Measurements from ENCODE around the gene MVB12B.
A peak's percentile ranks its signal among the peaks of the same experiment; 100 is the strongest.
"Not testable (repeated sequence)": the region's sequence is repeated elsewhere in the genome, so short reads cannot be mapped to it uniquely, and the experiment has no call there.

The MVB12B gene

DNA sequence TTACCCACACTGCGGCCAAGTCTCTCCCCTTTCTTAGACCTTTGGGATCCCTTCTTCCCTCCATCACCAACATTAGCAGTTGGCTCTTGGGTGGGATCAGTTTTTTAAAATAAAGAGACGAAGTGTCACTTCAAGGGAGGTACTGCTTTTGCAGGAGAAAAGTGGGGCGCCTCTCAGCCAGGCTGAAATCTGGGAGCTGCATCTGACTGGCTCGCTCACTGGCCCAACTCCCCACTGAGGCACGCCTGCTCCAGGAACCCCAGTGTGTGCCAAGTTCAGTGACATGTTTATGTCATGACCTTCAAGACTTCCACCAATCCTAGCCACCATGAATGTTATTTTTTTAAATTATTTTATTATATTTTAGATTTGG is 130.5 kb downstream of the MVB12B start:
- no peak for DNase-seq

GRCh38 chr9:126457890-126458289 is 131.3 kb downstream of the MVB12B start:
- DNase-seq, result no peak

GRCh38 chr9:126459126-126459525 is 132.5 kb downstream of the MVB12B start:
- DNase-seq, result no peak

DNA sequence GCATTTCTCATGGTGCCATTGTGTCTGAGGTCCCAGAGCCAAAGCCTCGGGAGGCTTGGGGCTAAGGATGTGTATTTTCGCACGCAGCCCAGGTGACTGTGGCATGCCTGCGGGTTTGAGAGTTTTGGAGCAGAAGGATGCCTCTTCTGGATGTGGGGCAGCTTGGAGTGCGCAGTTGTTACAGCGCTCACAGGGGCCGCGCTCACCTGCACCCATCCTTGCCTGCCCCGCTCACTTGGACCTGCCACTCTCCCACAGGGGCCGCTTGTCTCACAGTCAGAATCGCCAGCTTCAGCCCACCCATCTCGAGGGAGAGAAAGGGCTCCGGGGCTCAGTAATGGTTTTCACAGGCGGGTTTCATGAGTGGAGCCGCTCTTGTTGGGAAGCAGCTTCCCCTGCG is 132.9 kb downstream of the MVB12B start:
- DNase-seq, result no peak

- DNase-seq, result no peak
Measured at GRCh38 chr9:126459965-126460843, 133.6 kb downstream of the MVB12B start.

- DNase-seq, result no peak
Measured at GRCh38 chr9:126461029-126461428, 134.4 kb downstream of the MVB12B start.

DNA sequence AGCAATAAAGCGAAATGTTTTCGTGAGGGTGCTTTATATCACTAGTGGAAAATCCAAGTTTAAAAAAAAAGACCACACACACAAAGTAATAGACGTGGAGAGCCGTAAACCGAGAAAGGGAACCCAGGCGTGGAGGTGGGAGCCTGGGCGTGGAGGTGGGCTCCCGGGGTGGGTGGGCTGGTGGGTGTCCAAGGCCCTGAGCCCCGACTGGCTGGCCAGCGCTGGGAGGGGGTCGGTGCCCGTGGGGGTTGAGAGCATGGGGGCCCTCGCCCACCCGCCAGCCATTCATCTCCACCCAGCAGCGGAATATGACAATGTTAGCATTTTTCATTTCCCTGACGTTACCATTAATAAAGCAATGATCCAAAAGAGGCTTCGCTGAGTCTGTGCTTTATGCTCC is 135.0 kb downstream of the MVB12B start:
- DNase-seq, result no peak

- DNase-seq, result no peak
Measured at GRCh38 chr9:126462617-126463016, 136.0 kb downstream of the MVB12B start.

DNA sequence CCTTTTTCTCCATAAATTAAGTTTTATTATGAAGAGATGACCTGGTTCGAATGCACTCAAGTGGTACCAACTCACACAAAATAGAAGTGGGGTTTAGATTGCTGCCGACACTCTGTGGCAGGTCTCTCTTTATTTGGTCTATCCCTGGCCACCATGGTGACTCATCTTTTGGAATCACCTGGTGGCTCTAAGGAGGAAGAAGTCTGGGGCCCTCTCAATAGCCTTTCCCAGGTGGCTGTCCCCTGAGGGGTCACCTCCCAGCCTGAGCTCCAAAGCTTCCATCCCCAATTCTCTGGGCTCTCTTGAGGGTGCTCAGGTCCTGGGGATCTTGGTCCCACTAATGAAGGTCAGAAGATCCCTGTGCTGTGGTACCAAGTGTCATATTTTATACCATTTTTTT is 136.8 kb downstream of the MVB12B start:
- DNase-seq, result no peak

DNA sequence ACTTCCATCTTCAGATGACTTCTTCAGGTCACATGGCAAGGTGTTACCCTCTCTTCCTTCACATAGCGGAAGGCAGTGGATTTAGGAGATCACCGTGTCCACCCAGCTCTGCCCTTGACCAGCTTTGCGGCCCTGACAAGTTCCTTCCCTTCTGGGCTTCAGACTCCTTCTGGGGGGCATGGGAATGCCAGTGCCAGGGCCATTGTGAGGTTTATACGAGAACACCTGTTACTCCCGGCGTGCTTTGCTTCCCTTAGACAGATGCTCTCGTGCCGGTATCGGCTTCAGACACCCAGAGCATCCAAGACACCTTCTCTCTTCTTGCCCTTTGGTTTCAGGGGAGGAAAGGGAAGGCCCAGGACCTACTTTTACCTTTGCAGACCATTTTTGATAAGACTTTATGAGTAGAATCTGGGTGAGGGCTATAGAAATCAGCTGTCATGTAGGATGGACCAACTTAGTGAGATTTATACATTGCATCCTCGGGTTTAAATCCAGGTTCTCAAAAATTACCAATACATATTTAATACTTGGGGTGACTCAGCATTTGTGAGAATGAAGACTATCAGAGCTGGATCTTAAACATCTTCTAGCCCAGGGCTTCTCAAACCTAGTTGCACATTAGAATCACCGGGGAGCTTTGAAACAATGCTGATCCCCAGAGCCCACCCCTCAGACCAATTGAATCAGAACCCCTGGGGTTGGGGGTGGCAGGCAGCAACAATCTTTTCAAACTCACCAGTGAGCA is 138.2 kb downstream of the MVB12B start:
- DNase-seq, result no peak

DNA sequence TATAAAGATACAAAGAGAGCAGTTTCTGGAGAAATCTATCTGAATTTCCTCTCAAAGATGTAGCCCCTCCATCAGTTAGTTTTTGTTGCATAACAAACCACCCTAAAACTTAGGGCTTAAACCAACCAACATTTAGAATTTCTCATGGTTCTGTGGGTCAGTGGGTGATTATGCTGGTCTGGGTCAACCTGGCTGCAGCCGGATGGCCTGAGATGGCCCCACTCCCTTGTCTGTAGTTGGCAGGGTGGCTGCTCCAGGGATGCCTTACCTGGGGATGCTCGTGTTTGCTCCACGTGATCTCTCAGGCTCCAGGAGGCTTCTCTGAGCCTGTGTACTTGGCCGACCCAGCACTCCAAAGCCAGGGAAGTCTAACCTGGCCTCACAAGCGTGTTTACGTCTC is 139.3 kb downstream of the MVB12B start:
- no peak for DNase-seq

GRCh38 chr9:126468141-126468825 is 141.7 kb downstream of the MVB12B start:
- no peak for DNase-seq

GRCh38 chr9:126470241-126470993 is 143.8 kb downstream of the MVB12B start:
- no peak for DNase-seq

- peak; percentile 85 for DNase-seq
Measured at GRCh38 chr9:126471084-126471624, 144.5 kb downstream of the MVB12B start.

- no peak for DNase-seq
Measured at GRCh38 chr9:126472198-126472947, 145.7 kb downstream of the MVB12B start.

- no peak for DNase-seq
Measured at GRCh38 chr9:126472948-126473298, 146.3 kb downstream of the MVB12B start.

GRCh38 chr9:126474206-126474765 is 147.7 kb downstream of the MVB12B start:
- no peak for DNase-seq

DNA sequence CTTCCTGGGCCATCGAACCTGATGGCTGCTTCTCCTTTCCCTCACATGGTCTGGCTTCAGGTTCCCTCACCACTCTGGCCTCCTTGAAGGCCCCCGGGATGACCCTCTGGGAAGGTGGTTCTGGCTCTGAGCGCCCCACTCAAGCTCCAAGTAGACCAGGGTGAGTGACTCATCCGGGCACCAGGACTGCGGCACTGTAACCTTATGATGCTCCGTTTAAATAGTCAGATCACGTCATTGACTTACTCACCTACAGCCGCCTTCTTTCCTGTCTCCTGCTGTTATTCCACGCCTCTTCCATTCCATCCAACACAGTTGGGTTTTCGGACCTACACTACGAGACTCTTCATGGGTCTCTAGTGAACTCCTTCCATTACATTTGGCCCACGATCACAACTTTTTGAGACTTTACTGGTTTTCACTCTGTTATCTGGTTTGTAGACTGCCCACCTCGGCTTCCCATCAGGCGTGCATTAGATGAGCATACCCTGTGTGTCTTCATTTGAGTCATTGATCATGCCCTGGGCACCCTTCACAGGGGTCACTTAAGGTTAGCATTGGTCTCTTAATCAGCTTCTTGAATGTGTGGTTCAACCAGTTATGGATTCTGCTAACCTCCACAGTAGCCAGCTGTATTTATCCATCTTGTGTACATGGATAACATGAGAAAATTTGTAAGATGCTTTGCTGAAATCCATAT is 148.3 kb downstream of the MVB12B start:
- no peak for DNase-seq

- DNase-seq, result no peak
Measured at GRCh38 chr9:126475933-126476555, 149.4 kb downstream of the MVB12B start.

GRCh38 chr9:126477432-126477831 is 150.8 kb downstream of the MVB12B start:
- not testable (repeated sequence) for DNase-seq
